Measurements from ENCODE around the gene HEATR5A.

- TF ChIP-seq RFX5 (IDR thresholded peaks at IDR 0.05; ENCODE audit: low read depth, low read length) = no peak
- TF ChIP-seq SMAD9 (CRISPR knock-in tag; IDR thresholded peaks at IDR 0.05) = no peak
- TF ChIP-seq CTCF (CRISPR knock-in tag; IDR thresholded peaks at IDR 0.05) = no peak
- no peak for TF ChIP-seq POLR2A (IDR thresholded peaks at IDR 0.05; ENCODE audit: insufficient read depth in 1 of 2, low read depth in 2 of 2, low read length in 2 of 2)
- no peak for TF ChIP-seq KLF11 (CRISPR knock-in tag; IDR thresholded peaks at IDR 0.05)
- TF ChIP-seq POLR2AphosphoS5 (IDR thresholded peaks at IDR 0.05; ENCODE audit: low read depth, low read length) = no peak
- TF ChIP-seq AGO2 (optimal IDR thresholded peaks at IDR 0.05; ENCODE audit: low read depth, low read length) = no peak
- no peak for TF ChIP-seq EP300 (IDR thresholded peaks at IDR 0.05; ENCODE audit: low read depth in 2 of 2, low read length in 2 of 2)
- TF ChIP-seq EP300 (CRISPR knock-in tag; IDR thresholded peaks at IDR 0.05; ENCODE audit: borderline replicate concordance) = no peak
- no peak for TF ChIP-seq ELF1 (CRISPR knock-in tag; IDR thresholded peaks at IDR 0.05)
- TF ChIP-seq MAFF (IDR thresholded peaks at IDR 0.05; ENCODE audit: low read depth, low read length) = no peak
- TF ChIP-seq PHF21A (CRISPR knock-in tag; IDR thresholded peaks at IDR 0.05) = no peak
- TF ChIP-seq HOXA5 (CRISPR knock-in tag; IDR thresholded peaks at IDR 0.05) = no peak
- no peak for TF ChIP-seq PHB2 (IDR thresholded peaks at IDR 0.05; ENCODE audit: partially characterized antibody)
- no peak for TF ChIP-seq FOXA3 (CRISPR knock-in tag; IDR thresholded peaks at IDR 0.05)
These were observed 10.4 kb upstream of the HEATR5A start for GRCh38 chr14:31430634-31431264.
